ENCODE results near the gene ACD. TPM values are rescaled to one million over a fixed set of nuclear protein-coding genes. Genes with fewer than 3 reads are reported as not detected.

The ACD gene
- total RNA-seq, 2 experiments from 2014 or later = 50.8 to 53.7 TPM

DNA sequence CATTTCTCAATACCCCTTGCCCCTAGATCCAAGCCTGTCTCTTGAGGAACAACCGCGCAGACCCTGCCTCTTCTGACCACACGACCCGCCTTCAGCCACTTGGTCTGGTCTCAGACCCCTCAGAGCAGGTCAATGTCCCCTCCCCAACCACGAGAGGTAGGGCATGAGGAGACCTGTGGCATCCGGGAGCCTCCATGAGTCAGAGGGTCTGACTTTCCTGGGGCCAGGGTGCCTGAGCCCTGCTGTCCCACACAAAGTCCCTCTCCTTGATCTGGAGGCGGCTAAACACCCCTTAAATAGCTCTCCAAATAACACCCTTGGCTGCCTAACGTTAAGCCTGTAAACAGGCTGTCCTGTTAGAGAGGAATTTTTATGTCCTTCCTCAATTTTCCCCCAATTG lies 10.0 kb downstream of the ACD start:
- intact Hi-C loops (cut with micrococcal nuclease) = no loop called here
- peaks cover 11% of the 10 kb centered on the region for H3K4me1 Mint-ChIP-seq (ENCODE audit: low read depth)
- ChIA-PET POLR2A (interaction anchor here (1.6 to 9.2 kb wide), 3 partner anchors 8 to 13 kb away, joined by 4 to 100 read pairs (median 13); partner anchors contain the start of genes ACD and PARD6A), CTCF (interaction anchor here (2.3 kb wide), 1 partner anchor 129 kb away, joined by 9 read pairs; no protein-coding TSS in a partner anchor)
- H3K36me3 Mint-ChIP-seq (ENCODE audit: low read depth) = peaks cover 37% of the 10 kb centered on the region
- H3K9me3 Mint-ChIP-seq = no peaks in the 10 kb centered on the region
- no peak overlapping the region for H3K4me3 Mint-ChIP-seq
- DNase-seq = no peak
- TF ChIP-seq, protein P1, sequence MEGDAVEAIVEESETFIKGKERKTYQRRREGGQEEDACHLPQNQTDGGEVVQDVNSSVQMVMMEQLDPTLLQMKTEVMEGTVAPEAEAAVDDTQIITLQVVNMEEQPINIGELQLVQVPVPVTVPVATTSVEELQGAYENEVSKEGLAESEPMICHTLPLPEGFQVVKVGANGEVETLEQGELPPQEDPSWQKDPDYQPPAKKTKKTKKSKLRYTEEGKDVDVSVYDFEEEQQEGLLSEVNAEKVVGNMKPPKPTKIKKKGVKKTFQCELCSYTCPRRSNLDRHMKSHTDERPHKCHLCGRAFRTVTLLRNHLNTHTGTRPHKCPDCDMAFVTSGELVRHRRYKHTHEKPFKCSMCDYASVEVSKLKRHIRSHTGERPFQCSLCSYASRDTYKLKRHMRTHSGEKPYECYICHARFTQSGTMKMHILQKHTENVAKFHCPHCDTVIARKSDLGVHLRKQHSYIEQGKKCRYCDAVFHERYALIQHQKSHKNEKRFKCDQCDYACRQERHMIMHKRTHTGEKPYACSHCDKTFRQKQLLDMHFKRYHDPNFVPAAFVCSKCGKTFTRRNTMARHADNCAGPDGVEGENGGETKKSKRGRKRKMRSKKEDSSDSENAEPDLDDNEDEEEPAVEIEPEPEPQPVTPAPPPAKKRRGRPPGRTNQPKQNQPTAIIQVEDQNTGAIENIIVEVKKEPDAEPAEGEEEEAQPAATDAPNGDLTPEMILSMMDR (IDR thresholded peaks at IDR 0.05) = no peak
- peak overlapping the region; percentile 36 for H3K27ac Mint-ChIP-seq
- no peaks in the 10 kb centered on the region for H3K27me3 Mint-ChIP-seq
- no peak for ATAC-seq

DNA sequence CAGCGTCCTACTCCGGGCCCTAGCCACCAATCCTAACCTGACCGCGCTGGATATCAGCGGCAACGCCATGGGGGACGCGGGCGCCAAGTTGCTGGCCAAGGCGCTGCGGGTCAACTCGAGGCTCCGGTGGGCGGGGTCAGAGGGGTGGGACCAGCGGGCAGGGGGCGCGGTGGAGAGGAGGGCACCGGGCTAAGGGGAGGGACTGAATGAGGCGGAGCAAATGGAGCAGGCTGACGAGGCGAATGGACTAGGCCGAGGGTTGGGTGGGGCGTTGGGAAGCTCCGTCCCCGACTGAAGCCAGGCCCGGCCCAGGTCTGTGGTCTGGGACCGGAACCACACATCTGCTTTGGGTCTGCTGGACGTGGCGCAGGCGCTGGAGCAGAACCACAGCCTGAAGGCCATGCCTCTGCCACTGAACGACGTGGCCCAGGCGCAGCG lies 10.5 kb downstream of the ACD start:
- Mint-ChIP-seq H3K4me3 (no peak overlapping the region), H3K36me3 (ENCODE audit: low read depth) (peaks cover 36% of the 10 kb centered on the region), H3K4me1 (ENCODE audit: low read depth) (peaks cover 12% of the 10 kb centered on the region), H3K27ac (no peak overlapping the region), H3K9me3 (no peaks in the 10 kb centered on the region), H3K27me3 (no peaks in the 10 kb centered on the region)
- intact Hi-C loops (cut with micrococcal nuclease) = no loop called here
- TF ChIP-seq, protein P1 (IDR thresholded peaks at IDR 0.05) = no peak
- ATAC-seq (no peak), DNase-seq (no peak)
- POLR2A ChIA-PET = interaction anchor here (0.7 to 9.2 kb wide), 4 partner anchors 10 to 129 kb away, joined by 3 to 100 read pairs (median 8); partner anchors contain the start of genes ACD and PARD6A
- CTCF ChIA-PET = interaction anchor here (2.3 kb wide), 1 partner anchor 129 kb away, joined by 9 read pairs; no protein-coding TSS in a partner anchor

DNA sequence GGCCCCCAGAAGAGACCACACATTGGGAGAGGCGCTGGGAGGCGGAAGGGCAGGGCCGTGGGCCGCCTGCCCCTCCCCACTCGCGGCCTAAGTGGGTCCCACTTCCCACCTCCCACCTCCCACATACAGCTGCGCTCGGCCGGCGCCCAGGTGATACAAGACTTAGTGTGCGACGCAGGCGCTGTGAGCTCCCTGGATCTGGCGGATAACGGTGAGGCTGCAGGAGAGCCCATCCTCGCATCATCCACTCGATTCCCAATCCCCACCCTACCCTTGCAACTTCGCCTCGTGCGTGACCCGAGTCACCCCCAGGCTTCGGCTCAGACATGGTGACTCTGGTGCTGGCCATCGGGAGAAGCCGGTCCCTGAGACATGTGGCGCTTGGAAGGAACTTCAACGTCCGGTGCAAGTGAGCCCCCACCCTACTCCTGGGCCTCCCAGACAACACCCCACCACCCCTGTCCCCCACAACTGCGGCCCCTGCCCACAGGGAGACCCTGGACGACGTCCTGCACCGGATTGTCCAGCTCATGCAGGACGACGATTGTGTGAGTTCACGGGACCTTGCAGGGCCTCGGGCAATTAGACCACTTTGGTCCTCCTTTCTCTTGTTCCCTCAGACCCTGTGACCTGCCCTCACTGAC lies 11.2 kb downstream of the ACD start:
- ChIA-PET POLR2A (interaction anchor here (0.7 to 9.2 kb wide), 4 partner anchors 11 to 128 kb away, joined by 3 to 100 read pairs (median 8); partner anchors contain the start of genes ACD and PARD6A), CTCF (interaction anchor here (1.2 to 2.3 kb wide), 2 partner anchors 23 to 128 kb away, joined by 3 to 9 read pairs; no protein-coding TSS in a partner anchor)
- TF ChIP-seq, protein P1 (IDR thresholded peaks at IDR 0.05) = no peak
- Mint-ChIP-seq H3K4me1 (ENCODE audit: low read depth) (peaks cover 15% of the 10 kb centered on the region), H3K36me3 (ENCODE audit: low read depth) (peaks cover 33% of the 10 kb centered on the region), H3K4me3 (no peak overlapping the region), H3K9me3 (no peaks in the 10 kb centered on the region), H3K27ac (no peak overlapping the region), H3K27me3 (no peaks in the 10 kb centered on the region)
- intact Hi-C loops (cut with micrococcal nuclease) = no loop called here
- ATAC-seq (no peak), DNase-seq (no peak)

DNA sequence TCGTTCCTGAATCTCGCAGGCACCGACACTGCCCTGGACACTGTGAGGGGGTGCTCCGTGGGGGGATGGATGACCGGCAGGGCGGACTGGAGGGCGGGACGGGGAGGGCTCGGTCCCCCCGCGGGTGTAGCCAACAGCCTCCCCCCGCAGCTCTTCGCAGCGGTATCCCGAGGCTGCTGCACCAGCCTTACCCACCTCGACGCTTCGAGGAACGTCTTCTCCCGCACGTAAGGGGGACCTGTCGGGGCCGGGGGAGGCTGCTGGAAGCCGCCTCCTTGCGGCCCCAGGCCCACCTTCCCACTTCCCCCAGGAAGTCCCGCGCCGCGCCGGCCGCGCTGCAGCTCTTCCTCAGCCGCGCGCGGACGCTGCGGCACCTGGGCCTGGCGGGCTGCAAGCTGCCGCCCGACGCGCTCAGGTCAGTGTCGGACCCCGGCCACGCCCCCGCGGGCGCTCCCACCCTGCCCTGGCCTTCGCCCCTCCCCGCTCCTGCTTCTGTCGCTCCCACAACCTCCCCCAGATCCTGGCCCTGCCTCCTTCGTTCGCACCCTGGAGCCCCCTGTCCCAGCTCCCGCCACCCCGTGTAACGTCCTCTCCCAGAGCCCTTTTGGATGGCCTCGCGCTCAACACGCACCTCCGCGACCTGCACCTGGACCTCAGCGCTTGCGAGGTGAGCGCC lies 11.8 kb downstream of the ACD start:
- peaks cover 15% of the 10 kb centered on the region for H3K4me1 Mint-ChIP-seq (ENCODE audit: low read depth)
- peaks cover 33% of the 10 kb centered on the region for H3K36me3 Mint-ChIP-seq (ENCODE audit: low read depth)
- ChIA-PET POLR2A (interaction anchor here (1.2 to 9.2 kb wide), 5 partner anchors 8 to 101 kb away, joined by 4 to 100 read pairs (median 8); partner anchors contain the start of genes ACD, CTCF and PARD6A), CTCF (interaction anchor here (1.2 to 11.5 kb wide), 4 partner anchors 24 to 128 kb away, joined by 3 to 224 read pairs (median 71); no protein-coding TSS in a partner anchor)
- TF ChIP-seq, protein P1 (IDR thresholded peaks at IDR 0.05) = no peak
- no peak overlapping the region for H3K4me3 Mint-ChIP-seq
- H3K27ac Mint-ChIP-seq = no peak overlapping the region
- ATAC-seq (no peak), DNase-seq (no peak)
- intact Hi-C loops (cut with micrococcal nuclease) = no loop called here
- H3K27me3 Mint-ChIP-seq = no peaks in the 10 kb centered on the region
- H3K9me3 Mint-ChIP-seq = no peaks in the 10 kb centered on the region

Data from activated CD8-positive, alpha-beta T cell treated with anti-CD3 and anti-CD28 coated beads for 36 hours (primary cell).